Peyer's patch (tissue), 4 donors: ENCODE results near the gene CFAP97D2. TPM values are rescaled to one million over a fixed set of nuclear protein-coding genes. Genes with fewer than 3 reads are reported as not detected.

Experiments
- DNase-seq, 3 donors: peaks; one replicate each; pipeline ENCODE4 v3.0.0-alpha.2; 2017 to 2019
- H3K27ac ChIP-seq, 4 donors: fragments of 200-600 bp; sonication (generic); one replicate each; pipeline ENCODE4 v1.5.1; 2016 to 2019
- H3K27me3 ChIP-seq, 2 donors: fragments of 200-600 bp; sonication (generic); one replicate each; pipeline ENCODE4 v1.5.1; 2019
- H3K36me3 ChIP-seq, 3 donors: fragments of 200-600 bp; sonication (generic); one replicate each; pipeline ENCODE4 v1.5.1; 2016 to 2019
- H3K4me1 ChIP-seq, 4 donors: fragments of 200-600 bp; sonication (generic); one replicate each; pipeline ENCODE4 v1.5.1; 2016 to 2019
- H3K4me3 ChIP-seq, 4 donors: fragments of 200-600 bp; sonication (generic); 1 replicate in 3 of 4; 2 replicates in 1 of 4; pipeline ENCODE4 v1.5.1; 2016 to 2019; ENCODE audit warnings: mild to moderate bottlenecking in 1 of 4
- H3K9me3 ChIP-seq, 4 donors: fragments of 200-600 bp; sonication (generic); one replicate each; pipeline ENCODE4 v1.5.1; 2016 to 2019; ENCODE audit warnings: mild to moderate bottlenecking in 1 of 4
- CTCF ChIP-seq, 6 experiments: fragments of 450-650 bp in 4 of 6; fragments of 200-600 bp in 2 of 6; sonication (generic) in 1 of 6; IDR thresholded peaks; one replicate each; pipeline ENCODE4 v1.5.1; 2017 to 2019; ENCODE audit warnings: antibody characterized with exemption in 6 of 6, mild to moderate bottlenecking in 3 of 6, moderate library complexity in 1 of 6
- POLR2A ChIP-seq, 2 donors: fragments of 450-650 bp; IDR thresholded peaks; one replicate each; pipeline ENCODE4 v1.5.1; 2017; ENCODE audit warnings: antibody characterized with exemption in 2 of 2, mild to moderate bottlenecking in 2 of 2, moderate library complexity in 2 of 2
- total RNA-seq, 4 donors: library from RNA; depleted of rRNA; stranded (reverse); fragments of >200 nt; gene quantifications; one replicate each; pipeline ENCODE4 v1.1.0, GENCODE V29; 2016

Gene CFAP97D2
- total RNA-seq, 4 donors from 2014 or later = not detected

DNA sequence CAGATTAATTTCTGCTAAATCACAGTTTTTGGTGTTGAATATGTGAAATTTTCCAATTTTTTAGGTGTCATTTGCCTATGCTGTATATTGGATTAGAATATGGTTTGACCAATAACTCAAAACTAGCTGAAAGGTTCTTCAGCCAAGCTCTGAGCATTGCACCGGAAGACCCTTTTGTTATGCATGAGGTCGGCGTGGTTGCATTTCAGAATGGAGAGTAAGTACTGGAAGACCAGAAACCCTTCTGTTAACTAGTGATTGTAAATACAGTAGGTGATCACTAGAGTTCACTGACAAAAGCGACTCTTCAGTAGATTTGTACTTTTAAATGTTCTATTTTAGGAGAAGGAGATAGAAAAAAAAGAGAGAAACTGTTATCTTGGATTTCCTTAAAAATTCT is 78.0 kb downstream of the CFAP97D2 start:
- Histone ChIP-seq H3K27ac (no peak overlapping the region), H3K9me3 (no peaks in the 10 kb centered on the region), H3K4me1 (no peaks in the 10 kb centered on the region), H3K36me3 (peaks cover 0 to 88% (median 0%) of the 10 kb centered on the region in 3 donors), H3K27me3 (no peaks in the 10 kb centered on the region), H3K4me3 (no peak overlapping the region)
- no peak for DNase-seq
- TF ChIP-seq POLR2A (IDR thresholded peaks at IDR 0.05) (no peak), CTCF (IDR thresholded peaks at IDR 0.05) (no peak)

DNA sequence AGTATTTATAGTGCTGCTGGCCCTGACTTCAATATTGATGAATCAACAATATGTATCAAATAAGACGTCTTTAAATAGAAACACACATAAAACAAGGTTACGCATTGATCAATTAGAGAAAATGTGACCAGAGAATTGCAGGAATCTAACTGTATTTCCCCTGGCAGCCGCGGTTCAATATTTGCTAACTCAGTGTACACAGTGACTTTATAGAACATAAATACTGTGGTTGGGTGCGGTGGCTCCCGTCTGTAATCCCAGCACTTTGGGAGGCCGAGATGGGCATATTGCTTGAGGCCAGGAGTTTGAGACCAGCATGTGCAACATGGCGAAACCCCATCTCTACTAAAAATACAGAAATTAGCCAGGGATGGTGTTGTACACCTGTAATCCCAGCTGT is 79.5 kb downstream of the CFAP97D2 start:
- Histone ChIP-seq H3K27ac (no peak overlapping the region), H3K27me3 (no peaks in the 10 kb centered on the region), H3K36me3 (peaks cover 0 to 96% (median 0%) of the 10 kb centered on the region in 3 donors), H3K4me1 (no peaks in the 10 kb centered on the region), H3K4me3 (no peak overlapping the region), H3K9me3 (no peaks in the 10 kb centered on the region)
- TF ChIP-seq POLR2A (IDR thresholded peaks at IDR 0.05) (no peak), CTCF (IDR thresholded peaks at IDR 0.05) (no peak)
- no peak for DNase-seq

DNA sequence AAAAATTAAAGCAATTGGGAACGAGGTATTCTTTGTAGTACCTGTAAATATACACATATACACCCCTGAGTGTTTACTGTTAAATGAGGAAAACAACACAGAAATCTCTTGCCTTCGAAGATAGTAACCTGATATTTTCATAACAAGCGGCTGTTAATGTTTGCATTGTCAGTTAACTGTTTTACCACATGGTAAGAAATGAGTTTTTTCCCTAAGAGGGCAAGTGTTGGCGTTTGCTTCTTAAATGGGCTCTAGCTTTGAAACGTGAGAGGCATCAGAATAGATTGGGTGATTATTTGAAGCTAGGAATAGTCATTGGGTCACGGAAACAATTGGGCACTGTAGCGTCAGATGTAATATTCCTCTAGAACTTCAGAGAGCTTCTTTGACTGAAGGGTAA is 80.3 kb downstream of the CFAP97D2 start:
- Histone ChIP-seq H3K27me3 (no peaks in the 10 kb centered on the region), H3K4me1 (no peaks in the 10 kb centered on the region), H3K9me3 (no peaks in the 10 kb centered on the region), H3K36me3 (peaks cover 0 to 97% (median 0%) of the 10 kb centered on the region in 3 donors), H3K4me3 (no peak overlapping the region), H3K27ac (no peak overlapping the region)
- no peak for TF ChIP-seq POLR2A (IDR thresholded peaks at IDR 0.05)
- TF ChIP-seq CTCF (IDR thresholded peaks at IDR 0.05) = no peak
- DNase-seq = no peak

- no peak for DNase-seq
- Histone ChIP-seq H3K9me3 (no peaks in the 10 kb centered on the region), H3K4me3 (no peak overlapping the region), H3K27ac (no peak overlapping the region), H3K27me3 (no peaks in the 10 kb centered on the region), H3K36me3 (peaks cover 0 to 97% (median 0%) of the 10 kb centered on the region in 3 donors), H3K4me1 (no peaks in the 10 kb centered on the region)
- no peak for TF ChIP-seq CTCF (IDR thresholded peaks at IDR 0.05)
- TF ChIP-seq POLR2A (IDR thresholded peaks at IDR 0.05) = no peak
These were observed 80.9 kb downstream of the CFAP97D2 start for GRCh38 chr13:114259974-114260373.

DNA sequence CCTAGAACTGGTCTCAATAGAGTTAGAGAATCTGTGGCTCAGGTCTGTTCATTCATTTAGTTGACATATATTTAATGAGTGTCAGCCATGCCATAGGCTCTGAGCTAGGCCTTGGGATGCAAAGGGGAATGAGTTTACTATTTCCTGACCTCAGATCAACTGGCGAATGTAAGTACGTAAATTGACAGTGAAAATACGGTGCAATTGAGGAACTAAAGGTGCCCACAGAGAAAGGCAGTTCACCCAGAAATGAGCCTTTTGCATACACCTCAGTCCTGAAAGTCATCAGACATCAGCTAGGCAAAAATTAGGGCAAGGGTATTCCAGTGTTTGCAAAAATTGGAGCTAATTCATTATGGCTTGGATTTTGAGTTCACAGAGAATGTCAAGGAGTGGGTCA is 81.8 kb downstream of the CFAP97D2 start:
- Histone ChIP-seq H3K27ac (no peak overlapping the region), H3K36me3 (peaks cover 0 to 97% (median 0%) of the 10 kb centered on the region in 3 donors)

More for the DNA sequence above, 81.8 kb downstream of the CFAP97D2 start:
- Histone ChIP-seq H3K9me3 (no peaks in the 10 kb centered on the region), H3K4me1 (no peaks in the 10 kb centered on the region), H3K27me3 (no peaks in the 10 kb centered on the region), H3K4me3 (no peak overlapping the region)
- DNase-seq = no peak
- TF ChIP-seq CTCF (IDR thresholded peaks at IDR 0.05) = no peak
- TF ChIP-seq POLR2A (IDR thresholded peaks at IDR 0.05) = no peak
